ENCODE results near the gene NCKAP1.

Gene NCKAP1

DNA sequence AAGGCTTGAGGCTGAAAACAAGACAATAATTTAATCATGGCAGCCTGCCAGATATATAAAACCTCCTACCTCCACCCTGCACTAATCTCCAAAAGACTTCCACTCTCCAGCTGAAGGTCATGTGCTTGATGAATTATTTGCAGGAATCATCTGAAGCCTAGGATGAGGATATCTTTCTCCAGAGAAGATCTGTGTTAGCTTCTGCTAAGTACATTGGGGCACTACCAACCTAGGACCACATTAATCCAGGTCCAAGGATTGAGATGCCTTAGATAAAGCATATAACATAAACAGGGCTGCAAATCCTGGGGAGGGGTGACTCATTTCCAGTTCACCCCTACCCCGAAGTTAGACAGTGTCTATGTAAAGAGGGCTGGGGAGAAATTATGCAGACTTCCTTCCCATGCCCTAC, 91.3 kb downstream of the NCKAP1 start:
- no peak for DNase-seq (ENCODE audit: low read depth)

DNA sequence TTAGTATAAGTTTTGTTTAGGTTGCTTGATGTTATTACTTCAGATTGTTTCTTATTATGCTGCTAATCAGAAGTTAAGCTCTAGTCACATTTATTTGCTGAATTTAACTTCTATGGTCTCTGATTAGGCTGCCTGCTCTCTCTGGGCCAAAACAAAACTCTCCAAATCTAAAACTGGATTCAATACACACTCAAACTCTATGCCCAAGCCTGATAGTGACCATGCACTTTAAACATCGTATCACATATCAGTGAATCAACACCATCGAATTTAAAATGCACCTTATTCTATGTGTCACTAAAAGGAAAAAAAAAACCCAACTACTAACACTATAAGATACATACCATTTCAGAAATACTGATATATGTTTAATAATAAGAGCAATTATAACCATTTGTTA, 94.9 kb downstream of the NCKAP1 start:
- DNase-seq (ENCODE audit: low read depth) = no peak

DNA sequence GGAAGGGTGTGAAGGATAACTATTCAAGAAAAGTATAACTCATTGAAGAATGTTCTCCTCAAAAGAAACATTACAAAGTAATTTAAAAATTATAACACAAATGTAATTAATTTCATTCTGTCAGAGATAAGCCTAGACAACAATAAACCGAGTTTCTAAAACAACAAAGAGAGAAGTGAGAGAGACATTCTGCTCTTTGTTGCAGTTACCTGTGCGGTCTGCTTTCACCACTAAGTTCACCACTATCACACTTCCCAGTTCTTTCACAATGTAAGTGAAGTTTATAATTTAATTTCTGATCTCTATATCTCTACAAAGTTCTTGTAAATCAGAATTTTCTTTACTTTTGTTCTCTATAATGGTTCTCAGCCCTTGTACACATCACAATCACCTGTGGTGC, 95.5 kb downstream of the NCKAP1 start:
- DNase-seq (ENCODE audit: low read depth) = no peak

GRCh38 chr2:182941919-182942318, 96.3 kb downstream of the NCKAP1 start:
- no peak for DNase-seq (ENCODE audit: low read depth)

GRCh38 chr2:182941121-182941722, 97.0 kb downstream of the NCKAP1 start:
- DNase-seq (ENCODE audit: low read depth) = no peak

GRCh38 chr2:182937870-182938269, 100.4 kb downstream of the NCKAP1 start:
- DNase-seq (ENCODE audit: low read depth) = no peak

DNA sequence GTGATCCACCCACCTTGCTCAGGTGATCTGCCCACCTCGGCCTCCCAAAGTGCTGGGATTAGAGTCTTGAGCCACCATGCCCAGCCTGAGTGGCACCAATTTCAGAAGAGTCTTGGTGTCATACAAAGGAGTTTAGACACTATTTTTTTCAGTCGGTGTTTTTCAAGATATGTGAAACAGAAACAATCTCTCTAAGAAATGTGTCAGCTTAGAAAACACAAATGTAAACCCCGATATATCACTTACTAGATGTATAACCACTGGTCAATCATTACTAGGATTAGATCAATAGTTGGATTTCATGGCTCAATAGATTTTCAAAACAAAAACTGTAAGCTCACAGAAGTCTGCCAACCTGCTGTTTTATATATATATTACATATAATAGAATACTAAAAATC, 104.6 kb downstream of the NCKAP1 start:
- no peak for DNase-seq (ENCODE audit: low read depth)

GRCh38 chr2:182929972-182930371, 108.3 kb downstream of the NCKAP1 start:
- no peak for DNase-seq (ENCODE audit: low read depth)

GRCh38 chr2:182924306-182924705, 114.0 kb downstream of the NCKAP1 start:
- DNase-seq (ENCODE audit: low read depth) = no peak

GRCh38 chr2:182921234-182921633, 117.0 kb downstream of the NCKAP1 start:
- DNase-seq (ENCODE audit: low read depth) = no peak

DNA sequence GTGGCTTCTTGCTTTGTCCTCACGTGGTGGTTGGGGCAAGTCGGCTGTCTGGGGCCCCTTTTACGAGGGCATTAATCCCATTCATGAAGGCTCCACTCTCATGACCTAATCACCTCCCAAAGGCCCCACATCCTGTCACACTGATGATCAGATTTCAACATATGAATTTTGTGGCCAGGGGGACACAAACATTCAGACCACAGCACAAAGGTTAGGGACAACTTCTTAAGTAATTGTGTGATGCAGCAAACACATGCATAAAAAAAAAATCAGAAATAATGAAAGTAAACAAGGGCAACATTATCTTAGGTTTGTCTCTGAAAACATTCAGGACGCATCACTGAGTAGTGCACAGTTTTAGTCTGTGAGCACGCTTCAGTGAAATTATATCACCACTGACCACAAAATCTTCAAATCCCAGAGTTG, 117.6 kb downstream of the NCKAP1 start:
- no peak for DNase-seq (ENCODE audit: low read depth)

GRCh38 chr2:182920089-182920488, 118.2 kb downstream of the NCKAP1 start:
- DNase-seq (ENCODE audit: low read depth) = no peak

GRCh38 chr2:182918961-182919652, 119.2 kb downstream of the NCKAP1 start:
- DNase-seq (ENCODE audit: low read depth) = no peak

- DNase-seq (ENCODE audit: low read depth) = no peak
Measured at GRCh38 chr2:182917924-182918323, 120.3 kb downstream of the NCKAP1 start.

DNA sequence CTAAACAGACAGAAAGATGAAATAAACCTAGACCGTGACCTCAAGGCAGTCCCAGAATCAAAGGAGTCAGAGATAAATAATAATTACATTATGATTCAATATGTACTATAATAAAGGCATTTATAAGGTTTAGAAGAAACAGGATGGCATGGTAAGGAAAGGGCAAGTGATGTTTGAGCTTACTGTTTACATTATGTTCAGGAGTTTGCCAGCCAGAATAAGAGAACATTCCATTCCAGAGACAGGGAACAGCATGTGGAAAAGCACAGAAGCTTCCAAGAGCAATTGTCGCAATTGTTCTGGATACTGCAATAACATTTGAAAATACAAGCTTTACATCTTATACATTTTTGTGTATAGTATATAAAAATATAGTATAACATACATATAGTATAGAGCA, 121.8 kb downstream of the NCKAP1 start:
- DNase-seq (ENCODE audit: low read depth) = no peak

- DNase-seq (ENCODE audit: low read depth) = peak; percentile 74
Measured at GRCh38 chr2:182915369-182916326, 122.6 kb downstream of the NCKAP1 start.

DNA sequence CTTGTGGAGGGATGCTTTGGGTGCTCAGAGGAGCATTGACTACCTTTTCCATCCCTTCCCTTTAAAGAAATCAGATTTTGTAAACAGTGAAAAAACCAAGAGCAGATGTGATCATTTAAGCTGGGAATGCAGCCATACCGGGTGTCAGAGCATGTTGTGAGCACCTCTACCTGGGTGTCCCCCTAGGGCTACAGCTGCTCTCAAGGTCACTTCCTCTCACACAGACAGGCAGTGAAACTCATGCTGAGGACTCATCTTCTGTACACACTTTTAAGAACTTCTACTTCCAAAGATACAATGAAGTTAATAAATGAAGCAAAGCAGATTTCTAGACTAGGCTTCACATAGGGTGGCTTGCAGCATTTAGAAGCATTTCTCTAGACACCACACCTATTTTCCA, 123.4 kb downstream of the NCKAP1 start:
- DNase-seq (ENCODE audit: low read depth) = no peak

GRCh38 chr2:182913064-182913463, 125.2 kb downstream of the NCKAP1 start:
- DNase-seq (ENCODE audit: low read depth) = no peak

DNA sequence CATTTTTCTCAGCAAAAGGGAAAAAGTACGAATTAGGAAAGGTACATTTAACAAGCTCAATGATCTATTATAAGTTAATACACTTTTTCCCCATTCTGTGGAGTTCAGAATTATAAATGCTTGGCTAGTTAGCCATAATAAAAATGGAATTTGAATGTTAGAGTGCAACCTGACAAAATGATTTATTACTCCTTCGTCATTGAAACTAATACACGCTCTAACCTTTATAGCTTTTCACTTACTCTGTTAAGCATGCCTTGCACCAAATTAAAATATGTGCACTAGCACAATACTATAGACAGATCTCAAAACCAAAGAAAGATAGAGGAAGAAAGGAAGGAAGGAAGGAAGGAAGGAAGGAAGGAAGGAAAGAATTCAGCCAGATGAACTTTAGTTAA, 125.7 kb downstream of the NCKAP1 start:
- DNase-seq (ENCODE audit: low read depth) = no peak

DNA sequence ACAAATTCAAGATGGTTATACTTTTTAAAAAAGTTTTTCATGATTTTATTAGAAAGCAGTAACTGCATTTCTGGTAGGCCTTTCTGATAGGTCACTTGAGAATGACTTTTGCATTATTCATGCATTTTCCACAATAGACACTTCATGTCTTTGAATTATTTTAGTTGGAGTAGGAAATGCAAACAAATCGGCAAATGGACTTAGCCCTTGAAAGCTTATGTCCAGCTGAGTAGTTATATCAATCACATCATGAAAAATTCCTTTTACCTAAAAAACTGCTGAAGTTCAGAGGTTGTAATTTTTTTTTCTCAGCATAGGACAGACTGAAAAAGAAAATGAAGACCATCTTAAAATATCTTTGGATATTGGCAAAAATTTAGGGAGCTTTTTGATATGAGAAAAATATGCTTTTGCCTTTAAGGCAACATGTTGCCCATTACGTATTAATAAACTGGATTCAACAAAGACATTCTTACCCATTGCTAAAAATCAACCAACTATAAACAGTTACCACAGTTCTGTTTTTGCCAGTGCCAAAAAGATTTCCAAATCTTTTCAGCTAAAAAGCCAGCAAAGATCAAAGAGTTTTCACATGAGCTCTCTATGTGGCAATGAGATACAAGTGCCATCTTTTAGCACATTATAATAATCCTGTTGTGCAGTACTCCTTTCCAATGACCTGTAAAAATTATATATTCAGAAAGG, 126.3 kb downstream of the NCKAP1 start:
- DNase-seq (ENCODE audit: low read depth) = no peak

- DNase-seq (ENCODE audit: low read depth) = no peak
Measured at GRCh38 chr2:182910965-182911364, 127.3 kb downstream of the NCKAP1 start.
